Liver (tissue), 9 donors: ENCODE data around the gene UNC13D. TPM values are rescaled to one million over a fixed set of nuclear protein-coding genes. Genes with fewer than 3 reads are reported as not detected.
"Not testable (repeated sequence)": the region's sequence is repeated elsewhere in the genome, so short reads cannot be mapped to it uniquely, and the experiment has no call there.

Experiments
- DNase-seq: peaks from one replicate; pipeline ENCODE4 v3.0.0-alpha.2; 2017; ENCODE audit warnings: low spot score
- H3K27ac ChIP-seq, 2 donors: one replicate each; pipeline ENCODE4 v1.7.0; 2013; ENCODE audit warnings: inconsistent platforms in 2 of 2, low read length in 2 of 2, control low read depth in 1 of 2, low read depth in 1 of 2, mild to moderate bottlenecking in 1 of 2
- H3K27me3 ChIP-seq, 4 donors: one replicate each; pipeline versions ENCODE4 v1.6.1 to v1.7.0; 2013; ENCODE audit warnings: low read length in 3 of 4, inconsistent platforms in 1 of 4, mild to moderate bottlenecking in 1 of 4, moderate library complexity in 1 of 4; ENCODE audit not compliant: control insufficient read depth in 4 of 4, insufficient read depth in 4 of 4
- H3K36me3 ChIP-seq, 4 donors: one replicate each; pipeline versions ENCODE4 v1.6.1 to v1.7.0; 2013; ENCODE audit warnings: low read length in 3 of 4, mild to moderate bottlenecking in 3 of 4, low read depth in 1 of 4, moderate library complexity in 1 of 4; ENCODE audit not compliant: control insufficient read depth in 4 of 4, insufficient read depth in 3 of 4
- H3K4me1 ChIP-seq, 4 donors: one replicate each; pipeline versions ENCODE4 v1.6.1 to v1.7.0; 2013; ENCODE audit warnings: low read length in 3 of 4, mild to moderate bottlenecking in 3 of 4, moderate library complexity in 1 of 4; ENCODE audit not compliant: control insufficient read depth in 4 of 4, insufficient read depth in 4 of 4
- H3K4me3 ChIP-seq, 3 donors: one replicate each; pipeline versions ENCODE4 v1.6.1 to v1.7.0; 2013; ENCODE audit warnings: low read length in 3 of 3, control low read depth in 1 of 3, low read depth in 1 of 3, mild to moderate bottlenecking in 1 of 3
- H3K9ac ChIP-seq, 2 donors: one replicate each; pipeline ENCODE4 v1.7.0; 2013; ENCODE audit warnings: low read length in 2 of 2, mild to moderate bottlenecking in 2 of 2, moderate library complexity in 2 of 2, control low read depth in 1 of 2, low read depth in 1 of 2
- H3K9me3 ChIP-seq, 4 donors: one replicate each; pipeline versions ENCODE4 v1.6.1 to v1.7.0; 2013; ENCODE audit warnings: low read length in 3 of 4; ENCODE audit not compliant: control insufficient read depth in 4 of 4
- FOXA2 ChIP-seq: IDR thresholded peaks from 2 replicates; pipeline ENCODE4 v1.6.1; 2016; ENCODE audit warnings: antibody characterized with exemption
- HNF4G ChIP-seq: IDR thresholded peaks from 2 replicates; pipeline ENCODE4 v1.6.1; 2016; ENCODE audit warnings: antibody characterized with exemption
- NR2F2 ChIP-seq: IDR thresholded peaks from 2 replicates; pipeline ENCODE4 v1.6.1; 2016; ENCODE audit warnings: antibody characterized with exemption
- RXRA ChIP-seq, 2 donors: IDR thresholded peaks; 2 replicates each; pipeline ENCODE4 v1.6.1; 2017 to 2018; ENCODE audit warnings: antibody characterized with exemption in 2 of 2, mild to moderate bottlenecking in 1 of 2
- SP1 ChIP-seq: IDR thresholded peaks from 2 replicates; pipeline ENCODE4 v1.6.1; 2018; ENCODE audit warnings: antibody characterized with exemption, mild to moderate bottlenecking
- YY1 ChIP-seq: IDR thresholded peaks from 2 replicates; pipeline ENCODE4 v1.6.1; 2016; ENCODE audit warnings: antibody characterized with exemption, mild to moderate bottlenecking
- WGBS: extraction: QIAGEN DNeasy Blood & Tissue Kit; methylation state at CpG from one replicate; pipeline ENCODE4 v1.1.7; 2013; 5-methylcytosine and 5-hydroxymethylcytosine counted together
- polyA plus RNA-seq, 2 donors: library from polyadenylated mRNA; stranded (reverse) in 1 of 2; unstranded in 1 of 2; fragments of 200-250 nt in 1 of 2; fragments of >200 nt in 1 of 2; fragmentation: Nextera tagmentation in 1 of 2; extraction: Ambion mirVana in 1 of 2; gene quantifications; one replicate each; pipeline versions ENCODE4 v1.2.1 to v1.2.3, GENCODE V29; 2013 to 2015
- total RNA-seq, 2 donors: library from RNA; depleted of rRNA; stranded (reverse); fragments of >200 nt; gene quantifications; one replicate each; pipeline ENCODE4 v1.2.3, GENCODE V29; 2014
- TF ChIP-seq, protein P1 (sequence below): IDR thresholded peaks from 2 replicates; pipeline ENCODE4 v1.6.1; 2016; ENCODE audit warnings: antibody characterized with exemption
- donor health status: healthy.
- donor health status: healthy.
- donor health status: healthy.
- donor health status: healthy.
- donor health status: healthy.

The UNC13D gene
- total and polyA plus RNA-seq, 4 donors = 2.1 to 22.9 (median 7.6) TPM

DNA sequence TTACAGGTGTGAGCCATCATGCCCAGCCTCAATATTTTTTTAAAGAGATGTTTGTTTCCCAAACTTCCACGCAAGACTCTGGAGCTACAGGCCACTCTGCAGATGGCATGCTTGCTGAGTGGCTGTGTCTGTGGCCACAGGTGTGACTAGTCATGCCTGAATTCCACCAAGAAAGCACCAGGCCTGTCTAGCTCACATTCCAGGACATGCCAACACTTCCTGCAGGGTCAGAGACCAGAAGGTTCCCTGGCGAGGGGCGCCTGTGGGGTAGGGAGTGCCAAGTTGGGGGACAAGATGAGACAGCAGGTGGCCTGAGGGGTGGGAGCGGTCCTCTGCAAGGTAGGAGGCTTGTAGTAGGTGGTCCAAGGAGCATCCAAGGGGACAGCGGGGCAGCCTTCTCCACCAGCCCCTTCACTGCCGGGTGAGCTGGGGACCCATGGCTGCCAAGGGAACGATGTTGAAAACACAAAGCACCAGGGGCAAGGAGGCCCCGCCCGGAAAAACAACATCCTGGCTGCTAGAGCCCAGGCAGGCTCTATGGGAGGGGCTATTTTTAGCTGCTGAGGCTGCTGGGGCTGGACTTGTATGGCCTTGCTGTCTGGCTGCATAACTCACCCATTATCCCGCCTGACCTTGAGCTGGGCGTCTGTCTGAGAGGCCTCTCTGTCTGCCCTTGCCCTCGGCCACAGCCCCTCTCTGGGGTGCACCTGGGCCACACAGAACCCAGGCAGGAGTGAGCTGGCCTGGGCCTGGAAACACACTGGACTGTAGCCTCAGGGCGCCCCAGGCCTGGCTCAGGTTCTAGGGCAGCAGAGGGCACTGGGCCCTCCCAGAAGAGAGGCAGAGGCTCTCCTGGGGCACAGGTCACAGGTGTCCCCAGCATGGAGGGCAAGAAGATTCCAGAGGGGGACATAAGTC is 28.5 kb upstream of the UNC13D start:
- no peak for DNase-seq
- Histone ChIP-seq H3K4me3 (no peak overlapping the region), H3K4me1 (peaks cover 12 to 28% (median 20%) of the 10 kb centered on the region in 4 donors), H3K9me3 (no peaks in the 10 kb centered on the region), H3K27me3 (no peaks in the 10 kb centered on the region), H3K9ac (no peak overlapping the region), H3K36me3 (peaks cover 0 to 7% (median 3%) of the 10 kb centered on the region in 4 donors), H3K27ac (peak overlapping the region; percentile 51 to 68)
- TF ChIP-seq SP1 (peak; percentile 38), RXRA (IDR thresholded peaks at IDR 0.05) (peak in 1 of 2 donors; percentile 8), YY1 (no peak), NR2F2 (peak; percentile 17)
- TF ChIP-seq, protein P1, sequence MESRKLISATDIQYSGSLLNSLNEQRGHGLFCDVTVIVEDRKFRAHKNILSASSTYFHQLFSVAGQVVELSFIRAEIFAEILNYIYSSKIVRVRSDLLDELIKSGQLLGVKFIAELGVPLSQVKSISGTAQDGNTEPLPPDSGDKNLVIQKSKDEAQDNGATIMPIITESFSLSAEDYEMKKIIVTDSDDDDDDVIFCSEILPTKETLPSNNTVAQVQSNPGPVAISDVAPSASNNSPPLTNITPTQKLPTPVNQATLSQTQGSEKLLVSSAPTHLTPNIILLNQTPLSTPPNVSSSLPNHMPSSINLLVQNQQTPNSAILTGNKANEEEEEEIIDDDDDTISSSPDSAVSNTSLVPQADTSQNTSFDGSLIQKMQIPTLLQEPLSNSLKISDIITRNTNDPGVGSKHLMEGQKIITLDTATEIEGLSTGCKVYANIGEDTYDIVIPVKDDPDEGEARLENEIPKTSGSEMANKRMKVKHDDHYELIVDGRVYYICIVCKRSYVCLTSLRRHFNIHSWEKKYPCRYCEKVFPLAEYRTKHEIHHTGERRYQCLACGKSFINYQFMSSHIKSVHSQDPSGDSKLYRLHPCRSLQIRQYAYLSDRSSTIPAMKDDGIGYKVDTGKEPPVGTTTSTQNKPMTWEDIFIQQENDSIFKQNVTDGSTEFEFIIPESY = no peak
- WGBS = 72% methylated on average over 13 of the region's 13 CpGs

DNA sequence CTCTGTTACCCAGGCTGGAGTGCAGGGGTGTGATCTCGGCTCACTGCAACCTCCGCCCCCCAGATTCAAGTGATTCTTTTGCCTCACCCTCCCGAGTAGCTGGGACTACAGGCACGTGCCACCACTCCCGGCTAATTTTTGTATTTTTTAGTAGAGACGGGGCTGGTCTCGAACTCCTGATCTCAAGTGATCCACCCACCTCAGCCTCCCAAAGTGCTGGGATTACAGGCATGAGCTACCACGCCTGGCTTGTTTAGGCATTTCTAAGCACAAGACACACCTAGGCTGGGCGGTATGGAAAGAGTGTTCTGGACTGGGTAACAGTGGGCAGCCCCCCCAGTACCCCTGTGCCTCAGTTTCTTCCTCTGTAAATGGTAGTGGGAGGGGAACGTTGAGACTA is 26.0 kb upstream of the UNC13D start:
- not testable (repeated sequence) for H3K4me1 ChIP-seq, H3K36me3 ChIP-seq, H3K4me3 ChIP-seq, H3K9me3 ChIP-seq, DNase-seq, H3K27me3 ChIP-seq, H3K9ac ChIP-seq, H3K27ac ChIP-seq
- WGBS = 91% methylated on average over 10 of the region's 10 CpGs

DNA sequence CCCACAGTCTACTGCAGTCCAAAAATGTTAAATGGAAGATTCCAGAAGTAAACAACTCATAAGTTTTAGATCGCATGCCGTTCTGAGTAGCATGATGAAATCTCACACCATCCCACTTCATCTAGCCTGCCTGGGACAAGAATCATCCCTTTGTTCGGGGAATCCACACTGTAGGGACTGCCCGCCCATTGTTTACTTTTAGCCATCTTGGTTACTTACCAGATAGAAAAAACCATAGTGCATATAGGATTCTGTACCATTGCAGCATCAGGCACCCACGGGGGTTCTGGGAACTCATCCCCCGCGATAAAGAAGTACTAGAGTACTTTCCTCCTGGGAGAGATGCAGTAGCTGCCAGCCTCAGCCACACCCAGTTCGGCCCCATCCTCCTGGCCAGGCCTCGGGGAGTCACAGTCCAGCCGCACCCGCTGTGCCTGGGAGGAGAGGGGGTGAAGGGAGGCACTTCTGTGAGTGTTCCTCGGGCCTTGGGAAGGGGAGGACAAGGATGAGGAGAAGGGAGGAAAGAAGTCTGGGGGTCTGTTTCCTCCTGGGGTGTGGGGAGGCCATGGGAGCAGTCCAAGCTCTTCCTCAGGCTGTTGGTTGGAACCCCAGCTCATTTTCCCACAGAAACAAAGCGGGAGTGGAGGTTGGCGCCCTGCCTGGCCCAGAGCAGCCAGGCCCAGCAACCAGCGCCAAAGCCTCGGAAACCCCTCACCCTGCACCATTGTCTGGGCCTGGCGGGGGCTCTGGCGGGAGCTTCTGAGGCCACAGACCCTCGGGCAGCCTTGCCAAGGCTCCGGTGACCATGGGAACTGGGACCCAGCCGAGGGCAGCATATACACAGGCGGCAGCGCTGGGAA is 25.3 kb upstream of the UNC13D start:
- H3K27ac ChIP-seq = peak overlapping the region in 1 of 2 donors; percentile 21
- no peaks in the 10 kb centered on the region for H3K9me3 ChIP-seq
- DNase-seq = no peak
- H3K4me1 ChIP-seq = peaks cover 0 to 4% (median 2%) of the 10 kb centered on the region in 4 donors
- no peak for TF ChIP-seq FOXA2
- TF ChIP-seq HNF4G = no peak
- TF ChIP-seq, protein P1 = no peak
- no peak for TF ChIP-seq RXRA (IDR thresholded peaks at IDR 0.05)
- no peak overlapping the region for H3K9ac ChIP-seq
- no peaks in the 10 kb centered on the region for H3K27me3 ChIP-seq
- peaks cover 0 to 5% (median 2%) of the 10 kb centered on the region in 4 donors for H3K36me3 ChIP-seq
- WGBS = 78% methylated on average over 23 of the region's 23 CpGs
- H3K4me3 ChIP-seq = no peak overlapping the region

DNA sequence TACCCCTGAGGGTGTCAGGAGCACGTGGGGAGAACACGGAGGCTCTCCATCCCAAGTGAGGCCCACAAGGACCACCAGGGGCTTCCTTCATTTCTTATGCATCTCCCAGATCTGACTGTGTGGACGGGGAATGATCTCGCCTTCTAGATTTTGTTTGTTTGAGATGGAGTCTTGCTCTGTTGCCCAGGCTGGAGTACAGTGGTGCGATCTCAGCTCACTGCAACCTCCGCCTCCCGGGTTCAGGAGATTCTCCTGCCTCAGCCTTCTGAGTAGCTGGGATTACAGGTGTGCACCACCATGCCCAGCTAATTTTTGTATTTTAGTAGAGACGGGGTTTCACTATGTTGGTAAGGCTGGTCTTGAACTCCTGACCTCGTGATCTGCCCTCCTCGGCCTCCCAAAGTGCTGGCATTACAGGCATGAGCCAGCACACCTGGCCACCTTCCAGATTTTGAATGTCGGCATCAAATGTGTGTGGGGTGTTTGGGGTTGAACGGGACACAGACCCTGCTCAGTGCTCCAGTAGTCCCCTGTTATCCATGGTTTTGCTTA is 24.6 kb upstream of the UNC13D start:
- H3K9me3 ChIP-seq, H3K4me1 ChIP-seq, H3K4me3 ChIP-seq, H3K9ac ChIP-seq, H3K36me3 ChIP-seq, H3K27ac ChIP-seq, H3K27me3 ChIP-seq, DNase-seq: not testable (repeated sequence)
- WGBS = 90% methylated on average over 12 of the region's 12 CpGs

DNA sequence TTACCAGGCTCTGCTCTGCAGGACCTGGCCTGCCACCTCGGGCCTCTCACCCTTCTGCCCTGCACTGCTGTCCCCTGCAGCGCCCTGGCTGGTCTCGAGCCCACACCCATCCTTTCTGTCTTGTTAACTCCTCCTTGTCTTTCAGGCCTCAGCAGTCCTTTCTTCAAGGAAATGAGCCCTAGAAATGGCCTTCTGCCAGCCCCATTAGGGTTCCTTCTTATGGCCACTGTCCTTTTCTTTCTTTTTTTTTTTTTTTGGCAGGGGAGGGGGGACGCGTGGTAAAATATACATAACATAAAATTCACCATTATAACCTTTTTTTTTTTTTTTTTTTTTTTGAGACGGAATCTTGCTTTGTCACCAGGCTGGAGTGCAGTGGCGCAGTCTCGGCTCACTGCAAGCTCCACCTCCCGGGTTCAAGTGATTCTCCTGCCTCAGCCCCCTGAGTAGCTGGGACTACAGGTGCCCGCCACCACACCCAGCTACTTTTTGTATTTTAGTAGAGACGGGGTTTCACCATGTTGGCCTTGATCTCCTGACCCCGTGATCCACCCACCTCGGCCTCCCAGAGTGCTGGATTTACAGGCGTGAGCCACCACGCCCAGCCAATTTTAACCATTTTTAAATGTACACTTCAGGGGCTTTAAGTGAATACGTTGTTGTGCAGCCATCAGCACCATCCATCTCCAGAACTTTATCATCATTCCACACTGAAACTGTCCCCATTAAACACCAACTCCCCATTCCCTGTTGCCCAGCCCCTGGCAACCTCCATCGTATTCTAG is 21.4 kb upstream of the UNC13D start:
- H3K27ac ChIP-seq, DNase-seq, H3K9me3 ChIP-seq, H3K4me3 ChIP-seq, H3K4me1 ChIP-seq, H3K9ac ChIP-seq, H3K27me3 ChIP-seq, H3K36me3 ChIP-seq: not testable (repeated sequence)
- WGBS = 81% methylated on average over 17 of the region's 17 CpGs
